Suppressor macrophage (primary cell): Measurements from ENCODE around the gene CCDC160.
"Not testable (repeated sequence)": the region's sequence is repeated elsewhere in the genome, so short reads cannot be mapped to it uniquely, and the experiment has no call there.

Source experiments
- DNase-seq, 4 experiments: peaks; one replicate each; pipeline ENCODE4 v3.0.0-alpha.2; 2020 to 2022
- total RNA-seq, 17 experiments: gene quantifications; one replicate each; lab custom pipeline; 2026; ENCODE audit warnings: mixed read lengths in 6 of 17, inconsistent platforms in 3 of 17; lab: John Stamatoyannopoulos, UW

Gene CCDC160
- 0 to 0.44 (median 0) reads per million in 17 experiments for total RNA-seq

- DNase-seq, result peak in 3 of 4 experiments; percentile 6 to 28 (median 7)
These were observed at the start of gene CCDC160 for GRCh38 chrX:134236626-134237614. CCDC160 (plus strand) TSS chrX:134237182; CDS start chrX:134244801, 7,619 bp downstream.

DNA sequence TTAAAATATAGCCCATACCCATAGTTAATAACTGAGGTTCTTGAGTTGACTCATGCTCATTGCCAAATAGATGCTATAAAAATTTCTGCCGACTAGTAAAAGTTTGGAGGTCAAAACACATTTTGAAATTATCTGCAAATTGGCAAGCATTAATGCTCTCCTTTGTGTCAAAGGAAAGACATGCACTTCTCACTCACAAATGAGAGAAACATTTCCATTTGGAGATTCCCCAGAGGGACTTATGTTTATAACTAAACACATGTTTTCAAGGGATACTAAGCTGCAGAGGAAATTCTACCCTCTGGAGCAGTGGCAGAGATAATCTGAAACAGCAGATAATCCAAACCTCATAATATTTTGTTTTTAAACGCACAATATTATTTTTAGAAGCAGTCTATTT lies 45.7 kb upstream of the CCDC160 start:
- DNase-seq, result no peak

- no peak for DNase-seq
These were observed 42.1 kb upstream of the CCDC160 start for GRCh38 chrX:134194915-134195314.

- no peak for DNase-seq
These were observed 34.4 kb upstream of the CCDC160 start for GRCh38 chrX:134202561-134202960.

DNA sequence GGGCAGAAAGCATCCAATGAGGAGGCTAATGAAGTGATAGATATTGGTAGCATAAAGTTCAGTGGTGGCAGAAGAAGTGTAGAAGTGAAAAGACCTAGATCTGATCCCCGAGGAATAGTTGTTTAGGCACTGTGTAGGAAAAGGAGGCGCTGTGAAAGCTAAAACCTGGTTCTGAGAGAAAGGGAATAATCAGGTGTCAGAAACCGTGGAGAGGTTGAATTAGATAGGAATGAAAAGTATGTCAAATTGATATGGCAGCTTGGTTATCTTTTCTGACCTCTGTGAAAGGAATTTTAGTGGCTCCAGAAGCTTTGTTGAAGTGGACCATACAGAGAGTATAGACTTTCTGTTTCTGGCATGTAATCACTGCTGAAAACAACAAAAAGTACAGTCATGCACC lies 30.8 kb upstream of the CCDC160 start:
- no peak for DNase-seq

DNA sequence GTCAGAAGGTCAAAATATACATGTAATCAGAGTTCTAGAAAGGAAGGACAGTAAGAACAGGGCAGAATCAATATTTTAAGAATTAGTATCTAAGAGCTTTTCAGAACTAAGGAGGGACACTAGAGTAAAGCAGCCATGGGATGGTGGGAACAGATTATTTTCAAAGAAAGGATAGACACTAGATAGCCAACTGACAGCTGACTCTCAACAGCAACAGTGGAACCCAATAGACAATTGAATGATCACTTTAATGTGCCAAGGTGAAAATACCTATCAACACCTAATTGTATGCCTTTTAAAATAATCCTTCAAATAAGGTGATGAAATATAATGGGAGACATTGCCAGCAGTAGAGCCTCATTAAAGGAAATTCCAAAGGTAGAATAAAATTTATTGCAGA lies 26.5 kb upstream of the CCDC160 start:
- DNase-seq, result no peak

GRCh38 chrX:134235236-134235635 lies 1.7 kb upstream of the CCDC160 start:
- DNase-seq, result no peak

GRCh38 chrX:134238144-134238543 lies 1.2 kb downstream of the CCDC160 start:
- DNase-seq, result not testable (repeated sequence)

DNA sequence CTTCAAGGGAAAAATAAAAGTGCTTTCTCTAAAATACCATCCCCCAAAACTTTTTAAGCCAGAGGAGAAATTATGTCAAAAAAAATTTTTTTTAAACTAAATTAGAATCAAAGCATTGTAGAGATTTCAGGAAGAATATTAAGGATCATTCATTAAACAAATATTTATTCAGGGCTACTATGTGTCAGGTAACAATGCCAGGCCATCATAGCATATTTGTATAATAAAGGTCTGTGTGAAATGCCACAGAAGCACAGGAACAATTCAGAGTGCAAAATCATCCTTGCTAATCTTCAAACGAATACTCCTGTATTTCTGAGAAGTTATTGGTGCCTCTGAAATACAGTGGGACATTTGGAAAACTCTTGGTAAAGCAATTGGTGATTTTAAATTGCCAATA lies 2.0 kb downstream of the CCDC160 start:
- no peak for DNase-seq

DNA sequence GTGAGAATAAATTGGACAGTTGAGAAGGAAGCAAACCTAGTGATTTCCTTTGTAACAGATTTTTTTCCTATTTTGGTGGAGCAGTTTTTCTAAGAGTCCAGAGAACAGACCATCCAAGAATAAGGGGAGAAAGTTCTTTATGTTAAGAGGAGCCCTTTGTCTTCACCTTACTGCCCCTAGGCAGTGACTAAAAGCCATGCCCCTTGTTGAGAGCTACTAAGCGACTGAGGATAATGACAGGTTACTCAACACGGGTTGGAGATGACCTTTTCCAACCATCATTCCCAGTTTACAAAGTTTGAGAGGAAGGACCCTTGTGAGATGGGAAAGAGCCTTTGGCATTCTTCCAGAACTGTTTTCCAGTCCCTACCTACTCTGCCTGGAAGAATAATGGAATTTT lies 3.2 kb downstream of the CCDC160 start:
- DNase-seq, result no peak

DNA sequence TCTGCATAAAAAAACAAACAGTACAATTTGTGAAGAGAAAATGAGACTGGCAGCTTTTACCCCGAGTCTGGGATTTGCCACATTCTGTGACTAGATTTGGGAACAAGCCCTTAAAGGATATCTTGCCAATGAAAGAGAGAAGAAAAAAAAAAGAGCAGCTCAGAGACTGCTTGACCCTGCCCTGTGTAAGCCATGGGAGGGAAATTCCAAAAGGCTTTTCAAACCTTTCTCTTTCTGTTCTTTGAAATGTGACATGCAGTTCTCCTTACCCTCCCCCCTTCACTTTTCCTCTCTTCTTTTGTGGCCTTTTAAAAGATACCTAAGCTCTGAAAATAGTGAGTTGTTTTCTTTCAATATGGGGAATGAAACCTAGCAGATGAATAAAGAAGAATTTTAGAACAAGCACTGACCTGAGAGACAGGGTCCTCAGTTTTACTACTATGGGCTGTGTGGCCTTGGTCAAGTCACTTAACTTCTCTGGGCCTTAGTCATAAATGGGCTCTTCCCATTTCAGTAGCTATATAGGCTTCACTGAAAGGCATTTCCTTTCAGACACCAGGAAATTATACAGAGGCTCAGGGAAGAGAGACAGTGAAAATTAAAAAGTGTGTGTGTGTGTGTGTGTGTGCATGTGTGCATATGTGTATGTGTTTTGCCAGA lies 5.1 kb downstream of the CCDC160 start:
- DNase-seq, result no peak

- no peak for DNase-seq
These were observed 7.1 kb downstream of the CCDC160 start for GRCh38 chrX:134244043-134244442.

GRCh38 chrX:134246282-134246681 lies 9.3 kb downstream of the CCDC160 start:
- peak in 3 of 4 experiments; percentile 10 to 21 (median 15) for DNase-seq

GRCh38 chrX:134247492-134247891 lies 10.5 kb downstream of the CCDC160 start:
- no peak for DNase-seq

- no peak for DNase-seq
These were observed 12.3 kb downstream of the CCDC160 start for GRCh38 chrX:134249241-134249640.

- no peak for DNase-seq
These were observed 14.3 kb downstream of the CCDC160 start for GRCh38 chrX:134251241-134251640.

GRCh38 chrX:134254511-134254910 lies 17.5 kb downstream of the CCDC160 start:
- DNase-seq, result no peak

DNA sequence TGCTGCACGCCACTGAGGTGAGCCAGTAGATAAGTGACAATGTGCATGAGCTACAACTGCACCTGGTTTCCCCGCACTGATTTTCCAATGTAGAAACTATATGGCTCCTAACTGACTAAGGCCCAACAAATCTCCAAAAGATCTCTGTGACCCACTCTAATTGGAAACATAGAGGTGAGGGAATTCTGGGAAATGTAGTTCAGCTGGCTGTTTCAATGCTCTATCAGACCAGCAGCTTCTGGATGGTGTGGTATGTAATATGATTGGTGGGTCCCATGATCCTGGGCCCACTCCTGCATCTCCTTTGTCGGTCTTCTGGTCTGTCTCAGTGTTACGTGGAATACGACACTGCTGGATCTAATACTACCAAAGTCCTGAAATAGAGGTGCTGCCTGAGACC lies 18.6 kb downstream of the CCDC160 start:
- DNase-seq, result no peak

GRCh38 chrX:134256684-134257083 lies 19.7 kb downstream of the CCDC160 start:
- DNase-seq, result no peak

GRCh38 chrX:134258202-134258601 lies 21.2 kb downstream of the CCDC160 start:
- DNase-seq, result no peak

DNA sequence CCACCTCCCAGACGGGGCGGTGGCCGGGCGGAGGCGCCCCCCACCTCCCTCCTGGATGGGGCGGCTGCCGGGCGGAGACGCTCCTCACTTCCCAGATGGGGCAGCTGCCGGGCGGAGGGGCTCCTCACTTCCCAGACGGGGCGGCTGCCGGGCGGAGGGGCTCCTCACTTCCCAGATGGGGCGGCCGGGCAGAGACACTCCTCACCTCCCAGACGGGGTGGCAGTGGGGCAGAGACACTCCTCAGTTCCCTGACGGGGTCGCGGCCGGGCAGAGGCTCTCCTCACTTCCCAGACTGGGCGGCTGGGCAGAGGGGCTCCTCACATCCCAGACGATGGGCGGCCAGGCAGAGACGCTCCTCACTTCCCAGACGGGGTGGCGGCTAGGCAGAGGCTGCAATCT lies 49.0 kb downstream of the CCDC160 start:
- not testable (repeated sequence) for DNase-seq

DNA sequence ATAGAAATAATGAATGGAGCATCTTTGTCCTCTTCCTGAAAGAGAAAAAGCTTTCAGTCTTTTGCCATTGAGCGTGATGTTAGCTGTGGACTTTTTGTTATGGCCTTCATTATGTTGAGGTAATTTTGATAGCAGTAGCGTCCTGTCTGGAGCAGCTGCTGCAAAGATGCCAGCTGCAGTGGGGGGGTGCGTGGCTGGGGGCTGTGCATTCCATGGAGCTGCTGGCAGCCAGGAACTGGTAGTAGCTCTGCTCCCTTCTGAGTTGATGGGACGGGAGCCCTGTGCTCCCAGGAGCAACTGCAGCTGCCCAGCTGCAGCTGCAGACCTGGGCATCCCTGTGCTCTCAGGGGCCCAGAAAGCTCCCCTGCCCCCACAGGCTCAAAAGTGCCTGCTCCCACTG lies 50.4 kb downstream of the CCDC160 start:
- DNase-seq, result no peak

- DNase-seq, result peak in 1 of 4 experiments; percentile 0
These were observed 57.6 kb downstream of the CCDC160 start for GRCh38 chrX:134294548-134294947.
